SW 1271 (cell line): Measurements from ENCODE around the gene AP2M1.
"Not testable (repeated sequence)": the region's sequence is repeated elsewhere in the genome, so short reads cannot be mapped to it uniquely, and the experiment has no call there.

Source experiments
- DNase-seq, 2 experiments: peaks; one replicate each; lab custom pipeline; 2025; lab: John Stamatoyannopoulos, UW

Gene AP2M1

DNA sequence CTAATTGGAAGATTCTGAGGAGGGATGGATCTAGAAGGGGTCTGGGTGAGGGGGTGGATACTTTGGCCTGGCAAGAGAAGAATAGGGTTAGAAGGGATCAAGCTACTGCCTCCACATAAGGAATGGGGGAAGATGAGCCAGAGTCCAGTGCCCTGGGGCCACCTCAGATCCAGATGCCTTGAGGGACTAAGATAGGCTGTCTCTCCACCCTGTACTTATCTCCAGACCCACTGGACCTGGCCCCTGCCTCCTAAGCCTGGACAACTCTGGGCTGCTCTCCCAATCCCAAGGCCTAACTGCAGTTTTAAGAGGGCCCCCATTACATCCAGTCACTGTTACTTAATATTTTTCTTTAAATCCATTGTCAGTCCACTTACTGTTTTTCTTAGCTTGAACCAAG lies 17.4 kb upstream of the AP2M1 start:
- DNase-seq = no peak

DNA sequence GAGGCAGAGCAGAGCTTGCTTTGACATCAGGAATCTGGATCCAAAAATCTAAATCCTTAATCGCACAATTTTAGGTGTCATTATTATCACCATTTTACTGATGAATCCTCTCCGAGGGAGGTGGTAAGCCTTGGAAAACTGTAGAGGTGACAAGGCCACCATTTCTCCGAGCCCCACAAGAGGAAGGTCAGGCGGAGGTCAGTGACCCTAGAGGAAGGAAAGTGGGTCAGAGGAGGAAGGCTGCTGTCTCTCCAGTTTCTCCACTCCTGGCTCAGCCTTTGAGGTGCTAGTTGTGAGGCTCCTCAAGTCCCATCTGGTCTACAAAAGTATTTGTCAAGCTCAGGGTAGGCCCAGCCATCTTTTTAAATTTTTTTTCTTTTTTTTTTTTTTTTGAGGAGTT lies 16.3 kb upstream of the AP2M1 start:
- no peak for DNase-seq

DNA sequence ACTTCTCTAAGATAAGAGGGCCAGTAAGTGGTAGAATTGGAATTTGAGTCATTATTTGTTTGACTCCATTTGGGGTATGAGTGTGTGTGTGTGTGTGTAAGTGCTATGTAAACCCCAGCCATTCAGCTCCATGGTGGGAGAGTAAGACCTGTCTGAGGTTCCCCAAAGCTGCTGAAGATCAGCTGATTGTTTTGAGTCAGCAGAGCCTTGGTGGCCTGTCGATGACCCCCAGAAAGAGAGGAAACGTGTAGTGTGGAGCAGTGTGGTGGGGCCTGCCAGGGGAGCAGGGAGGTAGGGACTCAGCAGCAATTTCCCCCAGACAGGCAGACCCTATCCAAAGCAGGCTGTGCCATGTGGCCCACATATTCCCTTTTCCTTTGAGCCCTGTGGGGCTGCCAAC lies 14.2 kb upstream of the AP2M1 start:
- DNase-seq = no peak

DNA sequence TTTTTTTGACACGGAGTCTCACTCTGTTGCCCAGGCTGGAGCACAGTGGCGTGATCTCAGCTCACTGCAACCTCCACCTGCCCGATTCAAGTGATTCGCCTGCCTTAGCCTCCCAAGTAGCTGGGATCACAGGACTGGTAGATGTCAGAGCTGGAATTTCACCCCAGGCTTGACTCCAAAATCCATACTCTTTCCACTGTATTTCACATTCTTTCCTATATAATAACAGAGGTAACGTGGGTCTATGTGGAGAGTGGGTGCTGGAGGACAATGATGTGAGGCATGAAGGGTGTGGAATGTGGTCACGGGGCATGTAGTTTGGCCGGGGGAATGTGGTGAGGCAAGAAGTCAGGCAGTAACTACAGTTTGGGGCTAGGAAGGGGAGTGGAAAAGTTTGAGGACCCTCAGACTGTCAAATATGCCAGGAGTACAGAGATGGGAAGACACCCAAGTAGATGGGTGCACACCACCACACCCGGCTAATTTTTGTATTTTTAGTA lies 12.0 kb upstream of the AP2M1 start:
- DNase-seq = not testable (repeated sequence)

DNA sequence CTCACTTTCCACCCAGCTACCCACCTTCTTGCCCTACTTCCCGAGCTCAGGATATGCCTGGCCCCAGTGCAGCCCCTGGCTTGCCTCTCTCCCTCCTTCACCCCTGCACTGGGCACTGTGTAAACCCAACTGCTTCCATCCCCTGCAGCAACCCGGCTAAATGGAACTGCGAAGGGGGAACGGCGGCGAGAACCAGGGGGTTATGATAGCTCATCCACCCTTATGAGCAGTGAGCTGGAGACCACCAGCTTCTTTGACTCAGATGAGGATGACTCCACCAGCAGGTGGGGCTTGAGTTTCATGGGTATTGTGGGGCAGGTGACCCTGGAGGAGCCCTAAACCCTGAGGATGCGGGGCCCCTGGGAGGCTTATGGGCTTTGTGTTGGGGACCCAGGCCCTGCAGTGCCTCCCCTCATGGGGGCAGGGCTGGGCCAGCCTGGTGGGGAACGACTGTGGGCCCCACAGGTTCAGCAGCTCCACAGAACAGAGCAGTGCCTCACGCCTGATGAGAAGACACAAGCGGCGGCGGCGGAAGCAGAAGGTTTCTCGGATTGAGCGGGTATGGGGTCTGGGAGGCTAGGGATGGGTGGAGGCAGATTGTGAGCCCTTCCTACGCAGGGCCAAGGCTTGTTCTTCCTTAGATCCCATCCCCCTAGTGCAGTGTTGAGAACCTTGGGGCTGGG lies 9.9 kb upstream of the AP2M1 start:
- no peak for DNase-seq

DNA sequence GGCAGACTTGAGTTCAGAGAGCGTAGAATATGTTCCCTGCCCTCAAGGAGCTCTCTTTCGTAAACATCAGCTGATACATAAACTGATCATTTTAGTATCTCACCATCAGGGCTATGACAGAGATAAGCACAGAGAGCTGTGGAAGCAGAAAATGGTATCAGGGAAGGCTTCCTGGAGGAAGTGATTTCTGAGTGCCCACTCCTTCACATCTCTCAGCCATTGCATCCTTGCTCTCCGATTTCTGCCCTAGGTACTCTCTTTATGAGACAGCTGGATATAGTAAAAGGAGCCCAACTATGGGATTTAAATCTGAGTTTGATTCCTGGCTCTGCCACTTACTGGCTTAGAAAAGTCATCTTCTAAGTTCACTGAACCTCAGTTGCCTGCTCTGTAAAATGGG lies 9.1 kb upstream of the AP2M1 start:
- DNase-seq = no peak

DNA sequence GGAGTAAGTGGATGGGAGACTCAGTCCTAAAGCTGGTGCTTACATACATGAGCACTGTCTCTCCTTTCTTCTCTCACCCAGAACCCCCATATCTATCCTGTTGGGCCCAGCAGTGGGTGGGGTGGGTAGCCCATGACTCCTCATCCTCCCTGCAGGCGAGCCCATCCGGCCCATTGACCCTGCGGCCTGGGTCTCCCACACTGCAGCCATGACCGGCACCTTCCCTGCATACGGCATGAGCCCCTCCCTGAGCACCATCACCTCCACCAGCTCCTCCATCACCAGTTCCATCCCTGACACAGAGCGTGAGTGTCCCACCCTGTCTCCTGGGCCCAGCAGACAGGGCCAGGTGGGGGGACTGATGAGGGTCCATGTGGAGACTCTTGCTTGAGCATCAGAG lies 8.0 kb upstream of the AP2M1 start:
- DNase-seq = no peak

DNA sequence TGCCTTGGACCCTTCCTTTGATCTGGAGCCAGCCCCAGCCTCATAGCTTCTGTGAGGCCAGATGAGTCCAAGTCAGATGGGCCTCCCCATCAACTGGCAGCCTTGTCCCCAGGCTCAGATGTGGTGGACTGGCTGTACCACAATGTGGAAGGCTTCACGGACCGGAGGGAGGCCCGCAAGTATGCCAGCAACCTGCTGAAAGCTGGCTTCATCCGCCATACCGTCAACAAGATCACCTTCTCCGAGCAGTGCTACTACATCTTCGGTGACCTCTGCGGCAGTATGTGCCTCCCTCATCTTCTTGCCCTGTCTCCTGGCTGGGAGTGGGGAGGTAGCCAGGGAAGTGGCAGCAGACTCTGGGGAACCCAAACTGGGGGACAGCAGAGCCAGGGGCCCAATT lies 6.9 kb upstream of the AP2M1 start:
- no peak for DNase-seq

DNA sequence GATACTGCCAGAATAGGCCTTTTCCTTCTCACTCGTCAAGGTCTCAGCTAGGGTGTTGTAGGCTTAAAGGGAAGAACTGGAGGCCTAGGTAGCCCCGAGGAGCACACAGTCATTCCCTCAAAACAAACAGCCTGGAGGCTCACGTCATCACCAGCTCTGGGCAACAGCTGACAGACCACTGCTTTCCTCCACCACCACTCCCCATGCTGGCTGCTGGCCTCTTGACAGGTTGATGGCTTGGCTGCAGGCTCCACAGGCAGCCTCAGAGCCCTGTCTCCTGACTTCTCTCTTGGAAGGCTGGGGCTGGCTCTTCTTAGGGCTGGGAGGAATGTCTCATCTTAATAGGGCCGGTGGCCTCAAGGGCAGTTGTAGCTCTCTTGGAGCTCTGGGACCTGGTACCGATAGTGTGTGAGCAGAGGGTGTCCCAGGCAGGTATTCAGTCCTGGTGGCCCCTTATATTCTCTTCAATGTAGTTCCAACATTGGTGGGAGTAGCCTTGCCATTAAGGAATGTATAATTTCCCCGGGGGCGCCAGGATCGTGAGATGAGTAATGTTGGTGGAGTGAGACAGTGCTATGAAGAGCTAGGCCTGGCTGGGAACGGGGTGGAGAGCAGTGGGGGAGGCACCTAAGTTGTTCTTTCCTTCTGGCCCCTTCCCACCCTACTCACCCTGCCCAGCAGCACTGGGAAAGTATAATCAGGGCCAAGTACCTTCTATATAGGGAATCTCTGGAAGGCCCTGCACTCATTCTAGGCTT lies 6.1 kb upstream of the AP2M1 start:
- no peak for DNase-seq

DNA sequence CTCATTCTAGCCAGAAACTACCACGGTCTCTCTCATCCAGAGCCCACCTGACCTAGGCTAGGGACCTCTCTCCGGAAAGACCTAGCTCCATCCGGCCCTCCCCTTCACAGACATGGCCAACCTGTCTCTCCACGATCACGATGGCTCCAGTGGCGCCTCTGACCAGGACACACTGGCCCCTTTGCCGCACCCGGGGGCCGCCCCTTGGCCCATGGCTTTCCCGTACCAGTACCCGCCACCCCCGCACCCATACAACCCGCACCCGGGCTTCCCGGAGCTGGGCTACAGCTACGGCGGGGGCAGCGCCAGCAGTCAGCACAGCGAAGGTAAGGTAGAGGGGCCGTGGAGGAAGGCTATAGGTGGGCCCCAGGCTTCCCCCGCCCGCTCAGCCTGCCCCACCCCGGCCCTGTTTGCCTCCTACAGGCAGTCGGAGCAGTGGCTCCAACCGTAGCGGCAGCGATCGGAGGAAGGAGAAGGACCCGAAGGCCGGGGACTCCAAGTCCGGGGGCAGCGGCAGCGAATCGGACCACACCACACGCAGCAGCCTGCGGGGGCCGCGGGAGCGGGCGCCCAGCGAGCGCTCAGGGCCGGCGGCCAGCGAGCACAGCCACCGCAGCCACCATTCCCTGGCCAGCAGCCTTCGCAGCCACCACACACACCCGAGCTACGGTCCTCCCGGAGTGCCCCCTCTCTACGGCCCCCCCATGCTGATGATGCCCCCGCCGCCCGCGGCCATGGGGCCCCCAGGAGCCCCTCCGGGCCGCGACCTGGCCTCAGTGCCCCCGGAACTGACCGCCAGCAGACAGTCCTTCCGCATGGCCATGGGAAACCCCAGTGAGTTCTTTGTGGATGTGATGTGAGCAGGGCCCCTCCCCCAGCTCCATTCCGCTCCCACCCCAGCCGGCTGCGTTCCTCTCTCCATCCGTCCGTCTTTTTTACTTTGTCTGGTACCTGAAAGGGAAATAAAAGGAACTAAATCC lies 4.5 kb upstream of the AP2M1 start:
- no peak for DNase-seq

DNA sequence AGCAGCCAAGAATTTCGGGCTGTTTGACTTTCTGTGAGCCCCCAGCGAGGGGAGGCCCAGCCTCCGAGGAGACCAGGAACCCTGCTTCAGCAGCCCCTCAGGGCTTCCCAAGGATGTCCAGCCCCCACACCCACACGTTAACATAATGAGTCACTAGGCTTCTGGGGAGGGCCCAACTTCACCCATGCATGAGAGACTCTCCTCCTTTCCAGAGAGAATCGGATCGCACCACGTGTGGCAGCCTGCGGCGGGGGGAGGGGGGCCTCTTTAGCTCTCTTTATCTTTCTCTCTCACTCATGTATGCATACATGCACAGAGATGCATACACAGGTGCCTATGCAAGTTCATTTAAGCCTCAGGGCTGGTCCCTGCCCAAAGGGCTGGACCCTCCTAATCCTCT lies 3.1 kb upstream of the AP2M1 start:
- DNase-seq = no peak

DNA sequence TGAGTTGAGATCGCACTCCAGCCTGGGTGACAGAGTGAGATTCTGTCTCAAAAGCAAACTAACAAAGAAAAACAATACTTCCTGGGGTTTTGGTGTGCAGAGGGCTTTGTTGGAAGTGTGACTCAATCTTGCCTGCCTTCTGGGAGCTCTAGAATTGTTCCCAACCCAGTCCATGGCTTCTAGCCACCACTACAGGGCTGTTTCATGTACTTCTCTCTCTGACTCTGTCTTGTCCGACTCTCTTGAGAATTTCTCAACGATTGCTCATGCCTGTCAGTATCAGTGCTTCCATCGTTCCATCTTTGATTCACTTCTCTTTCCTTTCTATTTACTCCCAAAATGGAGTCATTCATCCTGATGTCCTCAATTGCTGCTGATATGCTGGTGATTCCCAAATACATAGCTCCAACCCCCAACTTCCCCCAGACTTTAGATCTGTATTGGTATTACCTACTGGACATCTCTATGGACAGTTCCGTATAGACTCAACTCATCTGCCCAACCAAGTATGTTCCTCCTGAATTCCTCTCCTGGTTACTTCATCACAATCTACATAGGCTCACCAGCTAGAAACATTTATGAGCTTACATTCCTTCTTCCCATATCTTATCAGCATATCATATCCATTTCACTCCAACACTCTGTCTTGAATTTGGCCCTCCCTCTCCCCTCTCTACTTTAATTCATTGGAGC lies 1.8 kb upstream of the AP2M1 start:
- no peak for DNase-seq

DNA sequence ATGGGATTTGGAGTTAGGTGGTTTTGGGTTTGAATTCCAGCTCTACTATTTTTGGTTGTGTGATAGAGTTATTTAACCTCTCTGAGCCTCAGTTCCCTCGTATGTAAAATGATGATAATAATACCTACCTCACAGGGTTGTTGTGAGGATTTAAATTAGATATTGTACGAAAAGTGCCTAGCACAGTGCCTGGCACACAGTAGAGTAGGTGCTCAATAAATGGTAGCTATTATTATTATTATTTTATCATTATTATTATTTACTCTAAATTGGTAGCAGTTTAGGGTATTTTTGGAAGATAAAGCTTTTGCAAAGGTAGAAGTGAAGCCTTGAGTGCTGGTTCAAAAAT lies 1.3 kb upstream of the AP2M1 start:
- no peak for DNase-seq

DNA sequence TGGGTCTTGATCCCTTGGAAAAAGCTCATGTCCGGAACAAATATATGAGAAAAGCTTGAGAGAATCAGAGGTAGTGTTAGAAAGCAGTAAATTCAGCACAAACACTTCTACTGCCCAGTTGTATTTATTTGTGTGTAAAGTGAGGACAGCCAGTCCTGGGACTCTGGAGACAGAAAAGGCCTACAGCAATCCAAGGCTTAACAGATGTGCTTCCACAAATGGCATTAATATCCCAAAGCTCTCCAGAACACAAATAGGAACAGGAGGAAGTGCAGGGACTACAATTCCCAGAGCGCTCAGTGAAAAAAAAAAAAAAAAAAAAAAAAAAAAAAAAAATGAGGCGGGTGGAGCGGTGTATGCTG lies 390 bp upstream of the AP2M1 start:
- DNase-seq = no peak

DNA sequence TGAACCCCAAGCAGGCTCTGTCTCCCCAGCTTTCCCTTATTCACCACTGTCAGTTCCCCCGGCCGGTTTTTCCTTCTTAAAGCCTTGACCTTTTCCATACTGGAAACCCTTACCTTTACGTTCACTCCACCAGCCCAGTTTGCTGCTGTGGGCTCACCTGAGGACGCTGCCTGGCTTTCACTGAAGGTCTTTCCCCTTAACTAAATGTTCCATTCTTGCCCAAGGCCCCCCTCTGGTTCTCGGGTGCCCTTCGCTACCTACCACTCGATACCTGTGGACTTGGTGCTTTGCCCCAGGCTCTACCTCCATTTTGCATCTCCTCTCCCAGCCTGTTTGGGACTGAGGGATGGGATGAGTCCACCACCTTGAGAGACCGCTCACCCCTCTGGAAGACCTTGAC lies 851 bp downstream of the AP2M1 start:
- DNase-seq = no peak

DNA sequence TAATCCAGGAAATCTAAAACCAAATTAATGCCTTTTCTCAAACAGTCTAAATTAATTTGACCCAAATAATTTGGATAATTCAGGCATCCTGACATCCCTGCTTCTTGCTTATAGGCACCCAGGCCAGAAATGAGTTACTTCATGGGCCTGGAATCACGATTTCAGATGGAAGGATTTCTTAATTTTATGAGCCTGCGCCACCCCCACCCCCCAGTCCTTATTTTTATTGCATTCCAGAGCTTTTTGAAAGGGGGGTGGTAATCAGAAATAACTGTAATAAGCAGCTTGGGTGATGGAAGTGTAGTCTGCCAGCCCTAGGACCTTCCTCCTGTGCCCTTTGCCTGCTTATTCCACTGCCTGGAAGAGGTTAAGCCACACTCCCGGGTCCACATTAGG lies 1.3 kb downstream of the AP2M1 start:
- DNase-seq = no peak

DNA sequence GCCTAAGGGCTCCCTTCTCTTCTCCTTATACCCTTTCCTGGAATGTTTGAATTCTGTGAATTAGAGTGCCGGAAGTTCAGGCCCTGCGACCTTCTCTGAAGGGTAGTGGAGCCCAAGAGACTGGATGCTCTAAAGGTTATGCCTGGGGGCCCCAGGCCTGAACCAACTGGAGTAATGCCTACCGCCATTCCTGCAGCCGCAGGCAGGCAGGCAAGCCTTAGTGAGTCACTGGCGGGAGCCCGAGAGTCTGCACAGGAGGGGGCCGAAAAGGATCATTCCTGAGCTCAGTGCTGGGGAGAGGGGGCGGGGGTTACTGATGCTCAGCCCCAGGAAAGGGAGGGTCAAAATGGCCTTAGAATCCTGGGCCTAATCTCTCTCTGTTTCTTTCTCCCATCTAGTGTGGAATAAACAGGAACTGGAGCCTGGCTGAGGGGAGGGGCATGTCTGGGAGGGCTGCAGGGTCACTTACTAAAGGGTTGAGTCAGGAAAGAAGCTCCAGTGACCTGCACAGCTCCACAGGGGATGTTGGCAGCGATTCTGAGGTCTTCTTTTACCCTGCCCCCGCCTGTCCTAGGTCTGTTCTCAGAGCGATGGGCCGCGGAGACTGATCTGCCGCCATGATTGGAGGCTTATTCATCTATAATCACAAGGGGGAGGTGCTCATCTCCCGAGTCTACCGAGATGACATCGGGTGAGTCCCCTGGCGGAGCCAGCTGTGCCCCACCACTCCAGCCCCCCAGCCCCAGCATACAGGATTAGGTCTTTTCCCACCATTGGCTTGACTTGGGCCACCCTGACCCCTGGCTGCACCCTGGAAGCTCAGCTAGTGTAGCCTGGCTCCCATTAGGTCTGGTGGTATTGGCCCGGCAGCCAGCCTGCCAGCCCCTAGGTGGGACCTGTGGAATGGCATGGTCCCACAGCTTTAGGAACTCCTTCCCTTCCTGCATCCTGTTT lies 2.0 kb downstream of the AP2M1 start:
- DNase-seq = peak; percentile 52 to 67

DNA sequence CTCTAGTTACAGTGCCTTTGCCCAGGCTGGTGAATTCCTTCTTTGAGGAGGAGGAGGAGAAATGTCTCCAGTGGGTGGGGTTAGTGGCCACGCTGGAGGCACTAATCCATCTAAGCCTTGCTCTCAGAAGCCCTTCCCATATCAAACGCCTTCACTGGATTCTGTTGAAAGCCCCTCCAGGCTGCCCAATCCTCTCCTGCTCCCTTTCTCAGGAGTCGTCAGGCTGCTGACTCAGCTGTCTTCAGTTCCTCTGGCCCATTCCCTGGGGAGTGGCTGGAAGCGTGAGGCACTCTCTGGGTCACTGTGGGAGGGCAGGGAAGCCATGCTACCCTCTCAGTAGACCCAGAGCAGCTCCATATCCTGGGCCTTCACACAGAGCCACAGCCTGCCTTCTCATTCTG lies 2.7 kb downstream of the AP2M1 start:
- no peak for DNase-seq

DNA sequence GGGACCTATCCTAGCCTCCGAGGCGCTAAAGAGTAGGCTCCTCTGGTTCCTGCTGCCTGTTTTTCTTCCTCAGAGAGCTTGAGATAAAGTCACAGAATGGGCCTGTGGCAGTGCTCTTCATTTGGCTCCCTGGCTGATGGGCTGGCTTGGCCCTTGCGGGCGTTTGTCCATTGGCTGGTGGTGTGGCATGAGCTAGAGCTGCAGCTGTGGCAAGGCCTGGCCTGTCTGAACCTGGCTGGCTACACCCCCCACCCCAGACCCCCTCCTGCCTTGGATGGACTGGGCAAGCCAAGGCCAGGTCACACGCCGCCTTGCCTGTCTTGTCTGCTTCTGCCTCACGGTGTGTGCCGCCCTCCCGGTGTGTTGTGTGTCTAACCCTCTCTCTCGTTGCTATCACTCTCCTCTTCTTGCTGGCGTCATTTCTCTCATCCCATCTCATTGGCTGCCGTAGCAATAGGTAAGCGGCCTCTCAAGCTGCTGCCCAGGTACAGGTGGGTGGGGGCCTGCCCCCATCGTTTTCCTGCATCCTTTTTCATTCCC lies 3.2 kb downstream of the AP2M1 start:
- no peak for DNase-seq

DNA sequence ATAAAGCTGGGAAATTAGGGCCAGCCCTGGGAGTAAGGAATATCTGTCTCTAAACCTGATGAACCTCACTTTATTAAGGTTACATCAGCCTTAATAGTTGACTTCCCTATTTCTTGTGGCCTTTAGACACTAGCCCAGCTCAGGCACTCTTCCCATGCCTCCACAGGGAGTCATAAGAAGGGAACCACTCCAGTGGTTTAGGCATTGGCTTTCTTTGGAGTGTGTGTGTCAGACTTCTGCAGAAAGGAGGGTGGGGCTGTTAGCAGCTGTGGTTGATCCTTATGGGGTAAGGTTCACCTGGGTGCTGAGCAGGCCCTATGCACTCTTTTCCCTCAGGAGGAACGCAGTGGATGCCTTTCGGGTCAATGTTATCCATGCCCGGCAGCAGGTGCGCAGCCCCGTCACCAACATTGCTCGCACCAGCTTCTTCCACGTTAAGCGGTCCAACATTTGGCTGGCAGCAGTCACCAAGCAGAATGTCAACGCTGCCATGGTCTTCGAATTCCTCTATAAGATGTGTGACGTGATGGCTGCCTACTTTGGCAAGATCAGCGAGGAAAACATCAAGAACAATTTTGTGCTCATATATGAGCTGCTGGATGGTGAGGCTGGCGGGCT lies 4.0 kb downstream of the AP2M1 start:
- no peak for DNase-seq
